Activated T-helper 1 cell treated with Interleukin-2 at 50 U/mL for 16 hours (primary cell): ENCODE results near the gene ARFGEF2.
A peak's percentile ranks its signal among the peaks of the same experiment; 100 is the strongest.
"Not testable (repeated sequence)": the region's sequence is repeated elsewhere in the genome, so short reads cannot be mapped to it uniquely, and the experiment has no call there.

Source experiments
- DNase-seq: peaks from one replicate; pipeline ENCODE4 v3.0.0-alpha.2; 2020; ENCODE audit warnings: low read depth

Gene ARFGEF2

GRCh38 chr20:48921168-48921882 lies at the start of gene ARFGEF2:
Gene ARFGEF2, plus strand, starts transcription at chr20:48921711. Its CDS starts 179 bp downstream, at chr20:48921890.
- DNase-seq: peak; percentile 86

GRCh38 chr20:48875233-48875913 lies 46.1 kb upstream of the ARFGEF2 start:
- no peak for DNase-seq

- no peak for DNase-seq
Observed at GRCh38 chr20:48875914-48876240, 45.6 kb upstream of the ARFGEF2 start.

GRCh38 chr20:48877304-48877703 lies 44.2 kb upstream of the ARFGEF2 start:
- no peak for DNase-seq

- DNase-seq: no peak
Observed at GRCh38 chr20:48878534-48879248, 42.8 kb upstream of the ARFGEF2 start.

DNA sequence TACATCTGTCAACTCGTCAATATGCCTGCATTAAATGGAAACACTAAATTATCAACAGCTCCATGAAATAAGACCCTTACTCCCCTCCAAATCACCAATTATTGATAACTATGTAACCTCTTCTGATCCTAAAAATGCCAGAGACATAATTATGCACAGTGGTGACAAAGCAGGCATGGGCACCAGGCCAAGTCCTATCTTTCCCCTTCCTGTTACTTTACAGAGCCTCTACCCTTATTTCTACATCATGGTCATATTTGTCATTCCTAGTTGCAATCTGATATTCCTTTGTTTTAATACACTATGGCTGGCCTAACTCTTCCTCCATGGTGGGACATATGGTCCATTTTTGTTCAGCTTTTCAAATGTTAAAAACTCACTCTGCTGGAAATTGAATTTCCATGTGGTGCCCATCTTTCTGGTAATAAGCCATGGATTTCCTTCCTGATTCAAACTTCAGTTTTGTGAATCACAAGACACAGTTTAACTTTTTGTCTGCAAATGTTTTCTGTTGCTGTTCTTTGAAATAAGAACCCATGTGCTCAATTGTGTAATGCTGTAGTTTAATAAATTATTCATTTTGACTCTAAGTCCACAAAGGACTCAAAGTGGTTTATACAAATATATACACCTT lies 41.8 kb upstream of the ARFGEF2 start:
- no peak for DNase-seq

- DNase-seq: no peak
Observed at GRCh38 chr20:48880331-48880730, 41.2 kb upstream of the ARFGEF2 start.

GRCh38 chr20:48880981-48881657 lies 40.4 kb upstream of the ARFGEF2 start:
- no peak for DNase-seq

DNA sequence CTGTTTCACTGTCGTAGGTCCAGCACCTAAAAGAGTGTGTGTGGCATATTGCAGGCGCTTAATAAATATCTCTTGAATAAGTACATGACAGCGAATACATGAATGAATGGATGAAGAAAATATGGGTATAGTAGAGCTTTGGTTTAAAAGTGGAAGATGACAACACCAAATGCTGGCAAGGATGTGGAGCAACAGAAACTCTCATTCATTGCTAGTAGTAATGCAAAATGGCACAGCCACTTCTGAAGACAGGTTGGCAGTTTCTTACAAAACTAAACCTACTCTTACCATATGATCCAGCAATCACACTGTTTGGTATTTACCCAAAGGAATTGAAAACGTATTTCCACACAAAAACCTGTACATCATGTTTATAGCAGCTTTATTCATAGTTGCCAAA lies 36.3 kb upstream of the ARFGEF2 start:
- no peak for DNase-seq

DNA sequence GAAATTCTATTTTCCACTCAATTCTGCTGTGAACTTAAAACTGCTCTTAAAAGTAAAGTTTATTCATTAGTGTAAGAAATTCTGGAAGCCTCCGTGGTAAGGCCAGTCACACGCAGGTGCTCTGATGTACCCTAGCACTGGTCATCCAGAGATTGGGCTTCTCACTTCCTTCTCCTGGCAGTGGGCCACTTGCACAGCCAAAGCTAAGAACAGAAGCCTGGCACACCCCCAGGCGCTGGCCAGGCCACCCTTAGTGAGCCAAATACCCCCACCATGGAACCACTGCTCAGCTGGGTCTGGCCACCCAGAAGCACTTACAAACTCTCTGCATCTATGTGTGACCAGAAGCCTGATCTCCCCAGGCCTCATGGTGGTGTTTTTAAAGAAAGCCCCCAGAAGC lies 35.3 kb upstream of the ARFGEF2 start:
- DNase-seq: no peak

DNA sequence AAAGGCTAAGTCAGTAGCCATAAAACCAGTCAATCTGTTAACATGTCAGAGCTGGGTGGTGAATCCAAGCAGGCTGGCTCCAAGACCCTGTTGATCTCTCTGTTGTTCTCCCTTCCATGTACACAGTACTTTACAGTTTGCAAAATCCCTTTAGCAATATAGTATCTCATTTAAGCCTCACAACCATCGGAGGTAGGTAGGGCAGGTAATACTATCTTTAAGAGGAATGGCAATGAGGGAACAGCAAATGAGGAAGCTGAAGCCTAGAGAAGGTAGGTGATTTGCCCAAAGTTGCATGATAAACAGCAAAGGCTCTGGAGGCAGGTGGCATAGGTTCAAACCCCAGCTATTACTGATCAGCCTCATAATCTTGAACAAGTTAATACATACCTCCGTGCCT lies 34.7 kb upstream of the ARFGEF2 start:
- DNase-seq: no peak

DNA sequence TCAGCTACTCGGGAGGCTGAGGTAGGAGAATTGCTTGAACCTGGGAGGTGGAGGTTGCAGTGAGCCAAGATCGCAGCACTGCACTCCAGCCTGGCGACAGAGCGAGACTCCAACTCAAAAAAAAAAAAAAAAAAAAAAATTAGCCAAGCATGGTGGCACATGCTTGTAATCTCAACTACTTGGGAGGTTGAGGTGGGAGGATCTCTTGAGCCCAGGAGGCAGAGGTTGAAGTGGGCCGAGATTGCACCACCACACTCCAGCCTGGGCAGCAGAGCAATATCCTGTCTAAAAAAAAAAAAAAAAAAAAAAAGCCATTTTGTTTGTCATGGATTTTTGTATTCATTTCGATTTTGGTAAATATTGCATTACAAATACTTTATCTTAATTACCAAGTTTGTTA lies 33.0 kb upstream of the ARFGEF2 start:
- DNase-seq: not testable (repeated sequence)

DNA sequence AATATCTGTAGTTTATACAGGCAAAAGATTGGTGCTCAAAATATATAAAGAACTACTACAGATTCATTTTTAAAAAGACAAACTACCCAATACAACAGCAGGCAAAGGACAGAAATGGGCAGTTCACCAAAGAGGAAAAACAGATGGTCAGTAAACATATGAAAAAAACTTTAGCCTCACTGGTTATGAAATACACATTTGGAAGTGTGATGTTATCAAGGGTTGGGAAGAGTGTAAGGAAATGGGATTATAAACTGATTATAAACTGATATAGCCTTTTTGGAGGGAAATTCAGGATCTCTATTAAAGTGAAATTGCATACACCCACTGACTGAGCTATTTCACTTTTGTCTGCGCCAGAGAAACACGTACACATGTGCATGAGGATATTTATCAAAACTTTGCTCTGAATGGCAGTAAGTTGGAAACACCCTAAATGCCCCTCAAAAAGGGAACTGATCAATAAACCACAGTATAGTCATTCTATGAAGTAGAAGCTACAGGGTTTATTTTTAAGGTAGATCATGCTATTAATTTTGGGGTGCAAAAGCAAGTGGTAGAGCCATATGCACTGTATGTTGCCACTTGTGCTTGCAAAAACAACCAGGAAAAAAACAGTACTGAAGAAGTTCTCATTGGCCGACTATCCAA lies 32.2 kb upstream of the ARFGEF2 start:
- DNase-seq: no peak

DNA sequence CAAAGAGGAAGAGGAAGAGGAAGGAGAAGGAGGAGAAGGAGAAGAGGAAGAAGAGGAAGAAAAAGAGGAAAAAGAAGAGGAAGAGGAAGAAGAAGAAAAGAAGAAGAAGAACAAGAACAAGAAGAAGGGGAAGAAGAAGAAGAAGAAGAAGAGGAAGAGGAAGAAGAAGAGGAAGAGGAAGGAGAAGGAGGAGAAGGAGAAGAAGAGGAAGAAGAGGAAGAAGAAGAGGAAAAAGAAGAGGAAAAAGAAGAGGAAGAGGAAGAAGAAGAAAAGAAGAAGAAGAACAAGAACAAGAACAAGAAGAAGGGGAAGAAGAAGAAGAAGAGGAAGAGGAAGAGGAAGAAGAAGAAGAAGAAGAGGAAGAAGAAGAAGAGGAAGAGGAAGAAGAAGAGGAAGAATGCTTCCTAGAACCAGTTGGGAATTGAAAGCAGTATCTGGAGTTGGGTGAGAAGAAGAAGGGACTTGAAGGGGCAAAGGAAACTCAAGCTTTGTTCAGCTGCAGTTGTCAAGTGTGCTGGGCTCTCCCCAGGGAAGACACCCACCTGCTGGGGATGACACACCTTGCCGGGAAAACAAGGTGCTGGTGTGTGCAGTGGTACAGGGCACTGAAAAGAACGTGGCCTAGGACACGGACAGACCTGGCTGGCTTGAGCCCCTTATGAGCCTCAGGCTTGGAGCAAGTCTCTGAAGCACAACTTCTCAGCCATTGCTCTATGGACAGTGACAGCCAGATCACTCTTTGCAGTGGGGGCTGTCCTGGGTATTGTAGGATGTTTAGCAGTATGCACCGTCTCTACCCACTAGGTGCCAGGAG lies 30.1 kb upstream of the ARFGEF2 start:
- no peak for DNase-seq

DNA sequence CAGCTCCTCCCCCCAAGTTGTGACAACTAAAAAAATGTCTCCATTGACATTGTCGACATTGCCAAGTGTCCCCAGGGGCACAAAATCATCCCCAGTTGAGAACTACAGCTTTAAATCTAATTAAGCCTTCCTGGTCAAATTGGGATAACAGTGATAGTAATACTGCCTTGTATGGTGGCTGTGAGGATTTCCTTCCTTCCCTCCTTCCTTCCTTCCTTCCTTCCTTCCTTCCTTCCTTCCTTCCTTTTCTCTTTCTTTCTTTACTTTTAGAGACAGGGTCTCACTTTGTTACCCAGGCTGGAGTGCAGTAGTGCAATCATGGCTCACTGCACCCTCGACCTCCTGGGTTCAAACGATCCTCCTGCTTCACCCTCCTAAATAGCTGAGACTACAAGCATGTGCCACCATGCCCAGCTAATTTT lies 29.5 kb upstream of the ARFGEF2 start:
- no peak for DNase-seq

DNA sequence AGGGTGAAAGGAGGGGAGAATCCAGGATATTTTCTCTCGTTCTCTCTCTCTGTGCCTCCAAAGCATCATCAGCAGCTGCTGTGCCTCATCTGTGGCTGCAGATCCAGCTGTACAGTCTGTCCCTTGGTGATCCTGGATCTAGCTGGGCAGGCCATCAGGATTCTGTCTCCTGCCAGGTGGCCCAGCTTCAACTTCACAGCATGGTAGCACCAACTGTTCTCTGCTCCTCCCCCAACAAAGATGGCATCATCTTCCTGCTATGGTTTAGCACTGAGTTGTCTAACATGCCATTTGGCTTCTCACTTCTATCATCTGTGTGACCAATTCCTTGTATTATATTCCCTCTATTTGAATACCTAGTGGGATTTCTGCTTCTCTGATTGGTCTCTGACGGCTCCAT lies 28.6 kb upstream of the ARFGEF2 start:
- no peak for DNase-seq

DNA sequence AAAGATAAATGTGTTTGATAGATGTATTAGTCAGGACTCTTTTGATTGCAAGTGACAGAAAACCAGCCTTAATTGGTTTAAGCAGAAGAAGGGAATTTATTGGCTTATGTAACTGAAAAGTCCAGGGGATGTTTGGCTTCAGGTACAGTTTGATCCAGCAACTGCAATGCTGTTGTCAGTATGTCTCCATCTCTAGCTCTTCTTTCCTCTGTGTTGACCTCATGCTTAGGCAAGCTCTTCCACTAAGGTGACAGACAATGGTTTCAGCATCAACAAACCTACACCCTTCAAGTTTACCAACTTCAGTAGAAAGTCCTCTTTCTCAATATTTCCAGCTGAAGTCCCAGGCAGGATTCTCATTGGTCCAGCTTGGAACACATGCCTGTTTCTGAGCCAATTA lies 28.1 kb upstream of the ARFGEF2 start:
- DNase-seq: no peak

DNA sequence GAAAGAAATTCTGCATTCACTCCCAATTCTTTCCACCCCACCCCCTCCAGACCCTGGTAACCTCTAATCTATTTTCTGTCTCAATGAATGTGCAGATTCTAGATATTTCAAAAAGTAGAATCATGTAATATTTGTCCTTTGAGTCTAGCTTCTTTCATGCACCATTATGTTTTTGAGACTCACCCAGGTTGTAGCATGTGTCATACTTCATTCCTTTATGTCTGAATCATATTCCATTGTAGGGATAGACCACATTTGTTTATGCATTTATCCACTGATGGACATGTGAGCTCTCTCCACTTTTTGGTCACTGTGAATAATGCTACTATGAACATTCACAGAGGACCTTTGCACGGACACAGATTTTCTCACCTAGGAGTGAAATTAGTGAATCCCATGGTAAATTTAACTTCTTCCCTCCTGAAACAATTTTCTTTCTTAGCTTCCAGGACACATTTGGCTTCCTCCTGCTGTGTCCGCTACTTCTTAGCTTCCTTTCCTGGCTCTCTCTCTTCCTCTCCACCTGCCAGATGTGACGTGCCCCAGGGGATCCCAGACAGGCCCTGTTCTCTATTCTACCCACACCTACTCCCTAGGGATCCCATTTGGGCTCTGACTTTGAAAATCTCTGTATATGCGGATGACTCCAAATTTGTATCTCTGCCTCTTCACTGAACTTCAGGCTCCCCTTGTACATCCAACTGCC lies 24.1 kb upstream of the ARFGEF2 start:
- DNase-seq: no peak

- no peak for DNase-seq
Observed at GRCh38 chr20:48898210-48898609, 23.3 kb upstream of the ARFGEF2 start.

GRCh38 chr20:48898896-48899530 lies 22.5 kb upstream of the ARFGEF2 start:
- DNase-seq: no peak
